IPS-18c (cell line): ENCODE data around the gene CHAMP1.

Source experiments
- H3K4me3 ChIP-seq: 2 replicates; pipeline ENCODE4 v1.7.0; 2013; ENCODE audit warnings: low read depth, mild to moderate bottlenecking, low read length, moderate library complexity; ENCODE audit not compliant: insufficient read depth
- H3K9me3 ChIP-seq: one replicate; pipeline ENCODE4 v1.6.1; 2013; ENCODE audit warnings: mild to moderate bottlenecking, low read length, moderate library complexity; ENCODE audit not compliant: control insufficient read depth, insufficient read depth

Gene CHAMP1

GRCh38 chr13:114314074-114314912 lies at the start of gene CHAMP1:
Gene CHAMP1 (plus strand): TSS chr13:114314503. CDS start chr13:114323843, 9,340 bp downstream.
- H3K4me3 ChIP-seq: peak within 1 kb of the TSS; percentile 89

DNA sequence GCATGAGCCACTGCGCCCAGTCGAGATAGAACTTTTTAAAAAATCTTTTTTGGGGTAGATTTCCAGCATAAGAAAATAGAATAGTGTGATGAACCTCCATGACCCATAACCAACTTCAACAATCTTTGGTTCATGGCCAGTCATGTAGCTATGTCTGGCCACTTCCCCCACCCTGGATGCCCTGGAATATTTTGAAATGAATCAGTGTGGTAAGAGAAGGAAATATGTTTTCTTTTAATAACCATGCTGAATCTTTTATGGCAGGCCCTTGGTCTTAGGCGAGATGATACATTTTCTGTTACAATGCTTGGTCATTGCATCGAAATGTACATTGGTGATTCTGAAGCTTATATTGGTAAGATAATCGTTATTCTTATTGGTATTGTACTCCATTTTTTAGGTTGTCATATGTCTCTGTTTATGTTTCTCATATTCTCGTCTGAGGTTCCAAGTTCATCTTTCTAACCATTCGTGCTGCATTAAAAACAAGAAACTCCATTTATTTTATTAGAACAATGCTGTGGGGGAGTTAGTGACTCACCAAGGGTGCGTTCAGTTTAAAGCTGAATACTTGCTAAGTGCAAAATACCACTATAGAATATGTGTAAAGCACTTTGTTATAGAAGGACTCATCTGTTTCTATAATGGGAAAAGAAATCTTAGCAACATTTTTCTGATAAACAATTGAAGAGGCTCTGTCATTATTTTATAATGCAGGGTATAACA lies 49.3 kb upstream of the CHAMP1 start:
- no peaks in the 10 kb centered on the region for H3K9me3 ChIP-seq
- no peak overlapping the region for H3K4me3 ChIP-seq

More at GRCh38 chr13:114314074-114314912, at the start of gene CHAMP1:
- no peaks in the 10 kb centered on the region for H3K9me3 ChIP-seq

GRCh38 chr13:114266241-114266640 lies 48.1 kb upstream of the CHAMP1 start:
- Histone ChIP-seq H3K9me3 (no peaks in the 10 kb centered on the region), H3K4me3 (no peak overlapping the region)

DNA sequence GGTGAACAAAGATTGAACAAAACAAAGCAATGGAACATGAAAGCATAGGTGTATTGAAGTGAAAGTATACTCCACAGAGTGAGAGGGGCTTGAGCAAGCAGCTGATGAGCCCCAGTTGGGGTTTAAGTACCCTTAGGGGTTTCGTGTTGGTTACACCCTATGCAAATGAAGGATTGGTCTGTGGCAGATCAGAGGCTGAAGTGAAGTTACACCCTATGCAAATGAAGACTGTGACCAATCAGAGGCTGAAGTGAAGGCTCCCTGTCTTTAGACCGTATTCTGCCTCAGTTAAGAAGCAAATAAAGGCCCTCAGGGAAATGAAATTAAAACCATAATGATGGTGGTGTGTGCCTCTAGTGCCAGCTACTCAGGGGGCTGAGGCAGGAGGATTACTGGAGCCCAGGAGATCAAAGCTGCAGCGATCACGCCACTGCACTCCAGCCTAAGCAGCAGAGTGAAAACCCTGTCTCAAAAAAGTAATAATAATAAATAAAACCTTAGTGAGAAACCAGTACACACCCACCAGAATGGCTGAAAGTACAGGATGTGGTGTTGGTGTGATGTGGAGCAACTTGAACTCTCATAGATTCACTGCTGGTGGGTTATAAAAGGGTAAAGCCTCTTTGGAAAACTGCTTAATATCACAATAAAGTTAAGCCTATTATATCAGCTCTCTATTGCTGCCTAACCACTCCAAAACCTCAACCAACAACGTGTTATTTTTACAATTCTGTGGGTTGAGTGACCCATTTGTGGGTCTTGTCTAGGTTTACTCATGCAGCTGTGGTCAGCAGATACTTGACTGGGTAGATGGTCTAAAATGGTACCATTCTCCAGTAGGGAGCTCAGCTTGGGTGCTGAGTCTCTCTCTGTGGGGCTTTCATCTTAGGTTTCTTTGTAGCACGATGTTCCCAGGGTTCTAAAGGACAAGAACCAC lies 45.7 kb upstream of the CHAMP1 start:
- Histone ChIP-seq H3K4me3 (no peak overlapping the region), H3K9me3 (no peaks in the 10 kb centered on the region)

DNA sequence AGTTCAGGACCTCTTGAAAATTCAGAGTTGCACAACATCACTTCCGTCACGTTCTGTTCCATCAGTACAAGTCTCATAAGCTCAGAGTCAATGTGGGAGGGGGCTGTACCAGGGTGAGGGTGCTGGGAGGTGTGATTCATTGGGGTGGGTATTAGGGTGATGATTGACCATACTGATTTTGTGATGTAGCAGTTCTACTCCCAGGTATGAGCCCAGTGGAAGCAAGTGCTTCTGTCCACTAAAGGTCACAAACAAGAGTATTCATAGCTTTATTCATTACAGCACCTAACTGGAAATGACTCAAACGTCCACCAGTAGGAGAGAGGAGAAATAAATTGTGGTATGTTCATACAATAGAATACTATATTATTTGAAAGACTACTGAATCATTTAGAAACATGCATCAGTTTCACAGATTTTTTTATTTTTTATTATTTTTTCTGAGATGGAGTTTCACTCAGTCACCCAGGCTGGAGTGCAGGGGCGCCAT lies 45.0 kb upstream of the CHAMP1 start:
- Histone ChIP-seq H3K9me3 (no peaks in the 10 kb centered on the region), H3K4me3 (no peak overlapping the region)

DNA sequence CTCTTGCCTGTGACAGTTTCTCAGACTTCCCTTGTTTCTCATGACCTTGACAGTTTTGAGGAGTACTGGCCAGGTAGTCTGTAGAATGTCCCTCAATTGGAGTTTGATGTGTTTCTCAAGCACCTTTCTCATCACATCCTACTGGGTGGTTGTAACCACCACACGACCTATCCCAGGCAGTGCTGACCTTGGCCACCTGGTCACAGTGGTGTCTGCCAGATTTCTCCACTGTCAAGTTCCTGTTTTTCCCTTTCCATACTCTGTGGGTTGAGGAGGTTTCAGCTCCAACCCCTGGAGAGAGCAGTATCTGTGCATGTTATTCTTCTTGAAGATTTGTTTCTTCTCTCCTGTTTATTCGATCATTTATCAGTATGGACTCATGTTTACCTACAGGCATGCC lies 41.3 kb upstream of the CHAMP1 start:
- Histone ChIP-seq H3K4me3 (no peak overlapping the region), H3K9me3 (no peaks in the 10 kb centered on the region)

- H3K4me3 ChIP-seq: no peak overlapping the region
- no peaks in the 10 kb centered on the region for H3K9me3 ChIP-seq
These were observed 39.0 kb upstream of the CHAMP1 start for GRCh38 chr13:114275304-114275703.

DNA sequence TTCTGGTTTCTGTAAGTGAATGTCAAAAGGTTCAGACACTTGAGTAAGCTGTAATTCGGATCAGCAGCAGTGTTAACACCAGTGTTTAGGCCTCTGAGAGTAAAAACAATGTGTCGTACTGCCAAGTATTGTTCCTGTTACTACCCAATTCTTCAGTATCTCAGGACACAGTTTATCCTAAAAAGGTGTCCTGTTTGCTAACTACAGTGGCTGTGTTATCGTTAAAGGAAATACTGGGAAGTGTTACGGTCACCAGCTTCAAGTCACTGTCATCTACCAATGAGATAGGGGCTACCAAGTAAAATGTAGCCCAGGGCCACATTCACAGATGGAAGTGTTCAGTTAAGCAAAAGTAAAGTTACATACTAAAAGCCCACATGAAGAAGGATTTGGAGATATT lies 35.2 kb upstream of the CHAMP1 start:
- no peak overlapping the region for H3K4me3 ChIP-seq
- no peaks in the 10 kb centered on the region for H3K9me3 ChIP-seq

- Histone ChIP-seq H3K4me3 (no peak overlapping the region), H3K9me3 (no peaks in the 10 kb centered on the region)
These were observed 34.4 kb upstream of the CHAMP1 start for GRCh38 chr13:114279758-114280355.

DNA sequence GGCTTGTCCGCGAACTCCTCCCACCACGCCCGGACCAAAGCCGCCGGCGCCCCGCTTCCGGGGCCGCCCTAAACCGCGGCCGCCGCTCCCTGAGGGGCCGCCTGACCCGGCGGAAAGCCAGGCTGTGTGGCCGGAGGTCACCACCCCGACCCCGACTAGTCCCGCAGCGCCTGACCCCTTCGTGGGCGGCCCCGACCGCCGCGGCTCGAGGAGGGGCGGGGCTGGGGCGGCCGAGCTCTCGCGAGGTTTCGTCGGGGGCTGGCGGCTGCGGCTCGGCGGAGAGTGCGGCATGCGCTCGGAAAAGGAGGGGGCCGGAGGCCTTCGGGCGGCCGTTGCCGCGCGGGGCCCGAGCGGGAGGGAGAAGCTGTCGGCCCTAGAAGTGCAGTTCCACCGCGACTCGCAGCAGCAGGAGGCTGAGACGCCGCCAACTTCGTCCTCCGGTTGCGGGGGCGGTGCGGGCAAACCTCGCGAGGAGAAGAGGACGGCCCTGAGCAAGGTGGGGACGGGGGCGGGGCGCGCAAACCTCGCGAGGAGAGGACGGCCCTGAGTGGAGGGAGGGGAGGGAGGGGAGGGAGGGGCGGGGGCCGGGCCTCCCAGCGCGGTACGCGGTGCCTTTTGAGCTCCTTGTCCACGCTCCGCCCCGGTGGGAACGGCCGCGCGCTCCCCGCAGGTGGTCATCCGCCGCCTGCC lies 32.8 kb upstream of the CHAMP1 start, which contains the start of gene UPF3A:
TSS of gene UPF3A (plus strand) at position 251 of the 690 bp plus-strand sequence. CDS start at position 290, 39 bp downstream.
- Histone ChIP-seq H3K9me3 (no peaks in the 10 kb centered on the region), H3K4me3 (peak within 1 kb of the TSS; percentile 88)

- Histone ChIP-seq H3K4me3 (peak overlapping the region; percentile 67), H3K9me3 (no peaks in the 10 kb centered on the region)
These were observed 32.1 kb upstream of the CHAMP1 start for GRCh38 chr13:114282041-114282670.

- H3K9me3 ChIP-seq: no peaks in the 10 kb centered on the region
- no peak overlapping the region for H3K4me3 ChIP-seq
These were observed 30.7 kb upstream of the CHAMP1 start for GRCh38 chr13:114283576-114283975.

GRCh38 chr13:114284680-114285079 lies 29.6 kb upstream of the CHAMP1 start:
- no peak overlapping the region for H3K4me3 ChIP-seq
- H3K9me3 ChIP-seq: no peaks in the 10 kb centered on the region

DNA sequence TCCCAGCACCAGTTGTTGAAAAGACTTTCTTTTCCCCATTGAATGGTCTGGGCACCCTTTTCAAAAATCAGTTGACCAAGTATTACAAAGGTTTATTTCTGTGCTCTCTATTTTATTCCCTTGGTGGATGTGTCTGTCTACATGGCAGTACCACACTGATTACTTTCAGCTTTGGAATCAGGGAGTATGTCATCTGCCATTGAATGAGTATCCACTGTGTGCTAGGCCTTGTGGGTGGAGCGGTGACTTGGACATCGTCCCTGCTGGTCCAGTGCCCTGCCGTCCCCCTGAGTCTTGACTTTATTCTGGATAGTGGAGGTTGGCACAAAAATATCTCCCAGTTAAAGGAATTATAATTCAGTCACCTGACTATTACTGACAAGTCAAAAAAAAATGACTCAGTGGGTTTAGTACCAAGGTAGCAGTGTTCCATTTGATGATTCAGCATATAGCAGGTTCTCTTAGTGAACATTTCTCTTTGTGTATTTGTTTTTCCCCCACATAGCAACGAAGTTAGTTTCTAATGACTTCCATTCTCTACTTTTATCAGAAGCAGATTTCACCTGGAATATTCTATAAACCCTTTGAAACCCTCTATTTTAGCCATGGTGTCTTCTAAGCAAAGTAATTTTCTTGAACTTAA lies 29.0 kb upstream of the CHAMP1 start:
- no peak overlapping the region for H3K4me3 ChIP-seq
- no peaks in the 10 kb centered on the region for H3K9me3 ChIP-seq

DNA sequence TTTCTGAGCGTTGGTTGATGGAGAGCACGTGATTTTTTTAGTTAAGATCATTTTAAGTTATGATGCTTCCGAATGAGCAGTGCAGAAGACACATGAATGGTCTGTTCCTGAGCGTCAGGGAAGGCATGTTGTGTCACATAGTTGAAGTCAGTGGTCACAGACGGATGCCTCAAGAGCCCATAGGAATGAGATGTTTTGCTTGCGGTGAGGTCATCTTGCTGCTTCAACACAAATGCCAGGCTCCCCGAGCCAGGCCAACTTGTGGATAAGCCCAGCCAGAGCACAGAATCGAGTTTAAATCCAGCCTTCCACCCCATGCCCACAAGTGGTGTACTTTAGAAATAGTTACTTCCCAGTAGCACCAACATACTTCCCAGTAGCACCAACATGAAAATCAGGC lies 27.5 kb upstream of the CHAMP1 start:
- H3K4me3 ChIP-seq: no peak overlapping the region
- no peaks in the 10 kb centered on the region for H3K9me3 ChIP-seq
